ENCODE data around the gene GADD45GIP1. TPM values are rescaled to one million over a fixed set of nuclear protein-coding genes. Genes with fewer than 3 reads are reported as not detected.
"Not testable (repeated sequence)": the region's sequence is repeated elsewhere in the genome, so short reads cannot be mapped to it uniquely, and the experiment has no call there.

The GADD45GIP1 gene
- total RNA-seq, 1 experiment from 2014 or later = 23.2 TPM

- Histone ChIP-seq H3K4me1 (ENCODE audit: low read length) (peaks cover 8% of the 10 kb centered on the region), H3K4me3 (ENCODE audit: low read length) (no peak overlapping the region), H3K36me3 (ENCODE audit: insufficient read depth, low read length) (peaks cover 18% of the 10 kb centered on the region), H2AFZ (ENCODE audit: low read length) (no peak overlapping the region), H3K4me2 (ENCODE audit: low read depth, low read length, poor library complexity, severe bottlenecking) (no peak overlapping the region), H3K79me2 (ENCODE audit: low read length) (no peaks in the 10 kb centered on the region), H3K27me3 (ENCODE audit: low read length) (no peaks in the 10 kb centered on the region), H4K20me1 (ENCODE audit: insufficient read depth, low read depth, low read length) (no peaks in the 10 kb centered on the region), H3K9ac (ENCODE audit: low read length) (no peak overlapping the region), H3K9me2 (replicated peaks; ENCODE audit: insufficient read depth, low read length) (no peaks in the 10 kb centered on the region), H3K27ac (ENCODE audit: low read length) (no peak overlapping the region), H3K9me3 (ENCODE audit: low read length) (no peaks in the 10 kb centered on the region)
- no peak for DNase-seq
Measured at GRCh38 chr19:12922959-12923358, 34.1 kb downstream of the GADD45GIP1 start.

DNA sequence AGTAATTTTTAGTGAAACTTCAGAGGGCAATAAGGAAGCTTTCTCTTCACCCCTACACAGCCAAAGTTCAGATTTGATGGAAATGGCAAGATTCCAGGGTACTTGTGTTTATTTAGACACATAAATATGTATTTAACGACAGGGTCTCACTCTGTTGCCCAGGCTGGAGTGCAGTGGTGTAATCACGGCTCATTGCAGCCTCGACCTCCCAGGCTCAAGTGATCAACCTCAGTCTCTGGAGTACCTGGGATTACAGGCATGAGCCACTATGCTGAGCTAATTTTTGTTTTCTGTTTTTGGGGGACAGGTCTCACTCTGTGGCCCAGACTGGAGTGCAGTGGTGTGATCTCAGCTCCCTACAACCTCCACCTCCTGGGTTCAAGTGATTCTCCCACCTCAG is 36.0 kb downstream of the GADD45GIP1 start:
- no peak overlapping the region for H2AFZ ChIP-seq (ENCODE audit: low read length)
- H3K79me2 ChIP-seq (ENCODE audit: low read length) = no peaks in the 10 kb centered on the region
- no peak overlapping the region for H3K9ac ChIP-seq (ENCODE audit: low read length)
- peaks cover 8% of the 10 kb centered on the region for H3K4me1 ChIP-seq (ENCODE audit: low read length)
- H3K27ac ChIP-seq (ENCODE audit: low read length) = no peak overlapping the region
- DNase-seq = no peak
- H3K4me2 ChIP-seq (ENCODE audit: low read depth, low read length, poor library complexity, severe bottlenecking) = no peak overlapping the region
- no peaks in the 10 kb centered on the region for H3K9me2 ChIP-seq (replicated peaks; ENCODE audit: insufficient read depth, low read length)
- no peak overlapping the region for H3K4me3 ChIP-seq (ENCODE audit: low read length)
- H3K36me3 ChIP-seq (ENCODE audit: insufficient read depth, low read length) = peaks cover 9% of the 10 kb centered on the region; the same call in 1 of the 2 replicates
- H3K9me3 ChIP-seq (ENCODE audit: low read length) = no peaks in the 10 kb centered on the region
- H3K27me3 ChIP-seq (ENCODE audit: low read length) = no peaks in the 10 kb centered on the region
- H4K20me1 ChIP-seq (ENCODE audit: insufficient read depth, low read depth, low read length) = no peaks in the 10 kb centered on the region

- no peak overlapping the region for H3K9ac ChIP-seq (ENCODE audit: low read length)
- peaks cover 7% of the 10 kb centered on the region; the same call in 1 of the 2 replicates for H3K36me3 ChIP-seq (ENCODE audit: insufficient read depth, low read length)
- H3K27ac ChIP-seq (ENCODE audit: low read length) = no peak overlapping the region
- H3K9me3 ChIP-seq (ENCODE audit: low read length) = no peaks in the 10 kb centered on the region
- no peaks in the 10 kb centered on the region for H4K20me1 ChIP-seq (ENCODE audit: insufficient read depth, low read depth, low read length)
- peaks cover 8% of the 10 kb centered on the region for H3K4me1 ChIP-seq (ENCODE audit: low read length)
- H3K4me2 ChIP-seq (ENCODE audit: low read depth, low read length, poor library complexity, severe bottlenecking) = no peak overlapping the region
- H2AFZ ChIP-seq (ENCODE audit: low read length) = no peak overlapping the region
- no peaks in the 10 kb centered on the region for H3K9me2 ChIP-seq (replicated peaks; ENCODE audit: insufficient read depth, low read length)
- no peak for DNase-seq
- H3K4me3 ChIP-seq (ENCODE audit: low read length) = no peak overlapping the region
- no peaks in the 10 kb centered on the region for H3K79me2 ChIP-seq (ENCODE audit: low read length)
- no peaks in the 10 kb centered on the region for H3K27me3 ChIP-seq (ENCODE audit: low read length)
Measured at GRCh38 chr19:12918253-12918652, 38.8 kb downstream of the GADD45GIP1 start.

- H3K4me1 ChIP-seq (ENCODE audit: low read length); DNase-seq; H3K9ac ChIP-seq (ENCODE audit: low read length); H3K27ac ChIP-seq (ENCODE audit: low read length); H3K4me2 ChIP-seq (ENCODE audit: low read depth, low read length, poor library complexity, severe bottlenecking); H3K9me2 ChIP-seq (replicated peaks; ENCODE audit: insufficient read depth, low read length); H3K36me3 ChIP-seq (ENCODE audit: insufficient read depth, low read length); H3K4me3 ChIP-seq (ENCODE audit: low read length); H4K20me1 ChIP-seq (ENCODE audit: insufficient read depth, low read depth, low read length); H3K9me3 ChIP-seq (ENCODE audit: low read length); H3K27me3 ChIP-seq (ENCODE audit: low read length); H2AFZ ChIP-seq (ENCODE audit: low read length); H3K79me2 ChIP-seq (ENCODE audit: low read length): not testable (repeated sequence)
Measured at GRCh38 chr19:12915860-12916259, 41.2 kb downstream of the GADD45GIP1 start.

GRCh38 chr19:12913851-12914690 is 43.0 kb downstream of the GADD45GIP1 start:
- no peak overlapping the region for H3K4me2 ChIP-seq (ENCODE audit: low read depth, low read length, poor library complexity, severe bottlenecking)

GRCh38 chr19:12913011-12913561 is 43.9 kb downstream of the GADD45GIP1 start:
- Histone ChIP-seq H3K4me1 (ENCODE audit: low read length) (no peaks in the 10 kb centered on the region), H2AFZ (ENCODE audit: low read length) (no peak overlapping the region), H3K9me2 (replicated peaks; ENCODE audit: insufficient read depth, low read length) (no peaks in the 10 kb centered on the region), H3K9me3 (ENCODE audit: low read length) (no peaks in the 10 kb centered on the region), H3K79me2 (ENCODE audit: low read length) (no peaks in the 10 kb centered on the region), H3K36me3 (ENCODE audit: insufficient read depth, low read length) (no peaks in the 10 kb centered on the region), H3K4me2 (ENCODE audit: low read depth, low read length, poor library complexity, severe bottlenecking) (no peak overlapping the region), H3K27me3 (ENCODE audit: low read length) (no peaks in the 10 kb centered on the region), H3K9ac (ENCODE audit: low read length) (no peak overlapping the region), H3K27ac (ENCODE audit: low read length) (no peak overlapping the region), H3K4me3 (ENCODE audit: low read length) (no peak overlapping the region), H4K20me1 (ENCODE audit: insufficient read depth, low read depth, low read length) (no peaks in the 10 kb centered on the region)
- no peak for DNase-seq

More at GRCh38 chr19:12913851-12914690, 43.0 kb downstream of the GADD45GIP1 start:
- H3K36me3 ChIP-seq (ENCODE audit: insufficient read depth, low read length) = no peaks in the 10 kb centered on the region
- no peaks in the 10 kb centered on the region for H3K79me2 ChIP-seq (ENCODE audit: low read length)
- H3K9me2 ChIP-seq (replicated peaks; ENCODE audit: insufficient read depth, low read length) = no peaks in the 10 kb centered on the region
- peaks cover 4% of the 10 kb centered on the region for H3K4me1 ChIP-seq (ENCODE audit: low read length)
- no peak overlapping the region for H2AFZ ChIP-seq (ENCODE audit: low read length)
- no peak overlapping the region for H3K9ac ChIP-seq (ENCODE audit: low read length)
- no peak for DNase-seq
- no peak overlapping the region for H3K27ac ChIP-seq (ENCODE audit: low read length)
- no peaks in the 10 kb centered on the region for H3K9me3 ChIP-seq (ENCODE audit: low read length)
- no peaks in the 10 kb centered on the region for H3K27me3 ChIP-seq (ENCODE audit: low read length)
- H3K4me3 ChIP-seq (ENCODE audit: low read length) = no peak overlapping the region
- no peaks in the 10 kb centered on the region for H4K20me1 ChIP-seq (ENCODE audit: insufficient read depth, low read depth, low read length)

DNA sequence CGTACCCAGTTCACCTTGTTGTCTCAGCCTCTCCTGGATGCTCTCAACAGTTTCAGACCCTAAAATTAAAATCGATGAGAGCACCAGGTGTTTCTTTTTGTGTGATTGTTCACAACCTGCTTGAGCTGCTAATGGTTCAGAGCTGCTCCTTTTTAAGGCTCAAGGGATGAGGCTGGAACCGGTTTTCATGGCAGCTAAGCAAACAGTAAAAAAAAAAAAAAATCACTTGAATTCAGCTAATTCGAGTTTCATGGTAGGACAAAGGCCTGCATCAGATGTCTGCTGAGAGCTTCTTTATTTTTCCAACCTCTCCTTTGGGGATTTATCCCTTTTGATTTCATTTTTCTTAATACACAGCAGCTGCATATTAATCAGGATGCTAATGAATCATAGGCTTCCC is 44.5 kb downstream of the GADD45GIP1 start:
- Histone ChIP-seq H2AFZ (ENCODE audit: low read length) (no peak overlapping the region), H3K79me2 (ENCODE audit: low read length) (no peaks in the 10 kb centered on the region), H3K4me3 (ENCODE audit: low read length) (no peak overlapping the region), H3K9ac (ENCODE audit: low read length) (no peak overlapping the region), H3K9me3 (ENCODE audit: low read length) (no peaks in the 10 kb centered on the region), H3K9me2 (replicated peaks; ENCODE audit: insufficient read depth, low read length) (no peaks in the 10 kb centered on the region), H3K36me3 (ENCODE audit: insufficient read depth, low read length) (no peaks in the 10 kb centered on the region), H3K4me1 (ENCODE audit: low read length) (no peaks in the 10 kb centered on the region), H3K27me3 (ENCODE audit: low read length) (no peaks in the 10 kb centered on the region), H4K20me1 (ENCODE audit: insufficient read depth, low read depth, low read length) (no peaks in the 10 kb centered on the region), H3K27ac (ENCODE audit: low read length) (no peak overlapping the region), H3K4me2 (ENCODE audit: low read depth, low read length, poor library complexity, severe bottlenecking) (no peak overlapping the region)
- DNase-seq = no peak

GRCh38 chr19:12907166-12907565 is 49.9 kb downstream of the GADD45GIP1 start:
- no peak for DNase-seq
- Histone ChIP-seq H3K36me3 (ENCODE audit: insufficient read depth, low read length) (no peaks in the 10 kb centered on the region), H3K9me3 (ENCODE audit: low read length) (no peaks in the 10 kb centered on the region), H3K4me2 (ENCODE audit: low read depth, low read length, poor library complexity, severe bottlenecking) (no peak overlapping the region), H3K9ac (ENCODE audit: low read length) (no peak overlapping the region), H3K27me3 (ENCODE audit: low read length) (no peaks in the 10 kb centered on the region), H4K20me1 (ENCODE audit: insufficient read depth, low read depth, low read length) (no peaks in the 10 kb centered on the region), H3K4me1 (ENCODE audit: low read length) (no peaks in the 10 kb centered on the region), H3K9me2 (replicated peaks; ENCODE audit: insufficient read depth, low read length) (no peaks in the 10 kb centered on the region), H3K27ac (ENCODE audit: low read length) (no peak overlapping the region), H3K79me2 (ENCODE audit: low read length) (no peaks in the 10 kb centered on the region), H3K4me3 (ENCODE audit: low read length) (no peak overlapping the region), H2AFZ (ENCODE audit: low read length) (no peak overlapping the region)

Data from Karpas-422 (cell line).